Activated naive CD4-positive, alpha-beta T cell treated with anti-CD3 and anti-CD28 coated beads for 36 hours (primary cell): ENCODE data around the gene SYT1. TPM values are rescaled to one million over a fixed set of nuclear protein-coding genes. Genes with fewer than 3 reads are reported as not detected.

ENCODE experiments used
- CTCF ChIA-PET: fragments of 350-600 bp; sonication (Branson Sonifier 250); formaldehyde crosslinking; loops from one replicate; lab custom pipeline; 2021; ENCODE audit warnings: antibody characterized with exemption; lab: Charles Lee
- DNase-seq: peaks from one replicate; pipeline ENCODE4 v3.0.0-alpha.2; 2020
- H3K27ac Mint-ChIP-seq: one replicate; pipeline ENCODE4 v1.8.0; 2021; ENCODE audit warnings: mild to moderate bottlenecking, mixed read lengths
- H3K27me3 Mint-ChIP-seq: one replicate; pipeline ENCODE4 v1.8.0; 2021; ENCODE audit warnings: low read depth, mixed read lengths
- H3K36me3 Mint-ChIP-seq: one replicate; pipeline ENCODE4 v1.8.0; 2021; ENCODE audit warnings: low read depth, mixed read lengths
- H3K4me1 Mint-ChIP-seq: one replicate; pipeline ENCODE4 v1.8.0; 2021; ENCODE audit warnings: low read depth, mixed read lengths
- H3K4me3 Mint-ChIP-seq: one replicate; pipeline ENCODE4 v1.8.0; 2021; ENCODE audit warnings: mild to moderate bottlenecking, moderate library complexity, mixed read lengths
- H3K9me3 Mint-ChIP-seq: one replicate; pipeline ENCODE4 v1.8.0; 2021; ENCODE audit warnings: mixed read lengths
- intact Hi-C: fragments of 100-400 bp; cut with micrococcal nuclease; formaldehyde crosslinking; loops from one replicate; pipeline ENCODE4 v1.15.1; 2023
- total RNA-seq, 2 experiments: library from RNA; stranded (reverse); gene quantifications; one replicate each; pipeline ENCODE4 v1.2.3, GENCODE V29; 2021

Gene SYT1
- total RNA-seq, 2 experiments from 2014 or later = not detected

GRCh38 chr12:79442396-79442795 is 577.8 kb downstream of the SYT1 start:
- CTCF ChIA-PET = no interaction called here
- H3K4me3 Mint-ChIP-seq = no peak overlapping the region
- no peaks in the 10 kb centered on the region for H3K27me3 Mint-ChIP-seq
- H3K36me3 Mint-ChIP-seq = no peaks in the 10 kb centered on the region
- intact Hi-C loops = no loop called here
- no peak overlapping the region for H3K27ac Mint-ChIP-seq
- no peaks in the 10 kb centered on the region for H3K4me1 Mint-ChIP-seq
- DNase-seq = no peak
- H3K9me3 Mint-ChIP-seq = no peaks in the 10 kb centered on the region

GRCh38 chr12:79444089-79444488 is 579.5 kb downstream of the SYT1 start:
- no peak for DNase-seq
- H3K27ac Mint-ChIP-seq = no peak overlapping the region
- no peaks in the 10 kb centered on the region for H3K36me3 Mint-ChIP-seq
- no peak overlapping the region for H3K4me3 Mint-ChIP-seq
- CTCF ChIA-PET = no interaction called here
- H3K4me1 Mint-ChIP-seq = no peaks in the 10 kb centered on the region
- H3K27me3 Mint-ChIP-seq = no peaks in the 10 kb centered on the region
- intact Hi-C loops = no loop called here
- no peaks in the 10 kb centered on the region for H3K9me3 Mint-ChIP-seq

- DNase-seq = no peak
- Mint-ChIP-seq H3K27me3 (no peaks in the 10 kb centered on the region), H3K27ac (no peak overlapping the region), H3K9me3 (no peaks in the 10 kb centered on the region), H3K36me3 (no peaks in the 10 kb centered on the region), H3K4me3 (no peak overlapping the region), H3K4me1 (no peaks in the 10 kb centered on the region)
- intact Hi-C loops = no loop called here
- CTCF ChIA-PET = no interaction called here
Measured at GRCh38 chr12:79448816-79449215, 584.2 kb downstream of the SYT1 start.

- Mint-ChIP-seq H3K4me3 (no peak overlapping the region), H3K27ac (no peak overlapping the region), H3K4me1 (no peaks in the 10 kb centered on the region), H3K36me3 (no peaks in the 10 kb centered on the region), H3K27me3 (no peaks in the 10 kb centered on the region), H3K9me3 (no peaks in the 10 kb centered on the region)
- no peak for DNase-seq
- intact Hi-C loops = no loop called here
- CTCF ChIA-PET = no interaction called here
Measured at GRCh38 chr12:79451365-79451764, 586.8 kb downstream of the SYT1 start.

- H3K4me3 Mint-ChIP-seq = no peak overlapping the region
- no peaks in the 10 kb centered on the region for H3K27me3 Mint-ChIP-seq
- no peaks in the 10 kb centered on the region for H3K36me3 Mint-ChIP-seq
- CTCF ChIA-PET = no interaction called here
- H3K27ac Mint-ChIP-seq = no peak overlapping the region
- DNase-seq = no peak
- no peaks in the 10 kb centered on the region for H3K4me1 Mint-ChIP-seq
- no peaks in the 10 kb centered on the region for H3K9me3 Mint-ChIP-seq
- intact Hi-C loops = no loop called here
Measured at GRCh38 chr12:79451978-79452377, 587.4 kb downstream of the SYT1 start.

GRCh38 chr12:79452906-79453305 is 588.3 kb downstream of the SYT1 start:
- Mint-ChIP-seq H3K4me3 (no peak overlapping the region), H3K36me3 (no peaks in the 10 kb centered on the region), H3K27ac (no peak overlapping the region), H3K9me3 (no peaks in the 10 kb centered on the region), H3K27me3 (no peaks in the 10 kb centered on the region), H3K4me1 (no peaks in the 10 kb centered on the region)
- DNase-seq = no peak
- intact Hi-C loops = no loop called here
- CTCF ChIA-PET = no interaction called here

GRCh38 chr12:79453820-79454219 is 589.2 kb downstream of the SYT1 start:
- Mint-ChIP-seq H3K4me3 (no peak overlapping the region), H3K36me3 (no peaks in the 10 kb centered on the region), H3K9me3 (no peaks in the 10 kb centered on the region), H3K27ac (no peak overlapping the region), H3K27me3 (no peaks in the 10 kb centered on the region), H3K4me1 (no peaks in the 10 kb centered on the region)
- CTCF ChIA-PET = no interaction called here
- no peak for DNase-seq
- intact Hi-C loops = no loop called here

- intact Hi-C loops = no loop called here
- no peak for DNase-seq
- H3K36me3 Mint-ChIP-seq = no peaks in the 10 kb centered on the region
- H3K4me3 Mint-ChIP-seq = no peak overlapping the region
- H3K27ac Mint-ChIP-seq = no peak overlapping the region
- no peaks in the 10 kb centered on the region for H3K9me3 Mint-ChIP-seq
- H3K4me1 Mint-ChIP-seq = no peaks in the 10 kb centered on the region
- CTCF ChIA-PET = no interaction called here
- H3K27me3 Mint-ChIP-seq = no peaks in the 10 kb centered on the region
Measured at GRCh38 chr12:79454338-79454843, 589.8 kb downstream of the SYT1 start.

- Mint-ChIP-seq H3K36me3 (no peaks in the 10 kb centered on the region), H3K9me3 (peaks cover 2% of the 10 kb centered on the region), H3K27ac (no peak overlapping the region), H3K4me3 (no peak overlapping the region), H3K27me3 (no peaks in the 10 kb centered on the region), H3K4me1 (no peaks in the 10 kb centered on the region)
- CTCF ChIA-PET = no interaction called here
- intact Hi-C loops = no loop called here
- no peak for DNase-seq
Measured at GRCh38 chr12:79455286-79455685, 590.7 kb downstream of the SYT1 start.

- Mint-ChIP-seq H3K27ac (no peak overlapping the region), H3K4me3 (no peak overlapping the region), H3K27me3 (no peaks in the 10 kb centered on the region), H3K36me3 (no peaks in the 10 kb centered on the region), H3K9me3 (no peaks in the 10 kb centered on the region), H3K4me1 (no peaks in the 10 kb centered on the region)
- no peak for DNase-seq
- CTCF ChIA-PET = no interaction called here
- intact Hi-C loops = no loop called here
Measured at GRCh38 chr12:79482323-79482722, 617.7 kb downstream of the SYT1 start.

GRCh38 chr12:79482921-79483320 is 618.3 kb downstream of the SYT1 start:
- DNase-seq = no peak
- intact Hi-C loops = no loop called here
- H3K9me3 Mint-ChIP-seq = no peaks in the 10 kb centered on the region
- CTCF ChIA-PET = no interaction called here
- H3K27me3 Mint-ChIP-seq = no peaks in the 10 kb centered on the region
- no peak overlapping the region for H3K4me3 Mint-ChIP-seq
- H3K27ac Mint-ChIP-seq = no peak overlapping the region
- H3K36me3 Mint-ChIP-seq = no peaks in the 10 kb centered on the region
- H3K4me1 Mint-ChIP-seq = no peaks in the 10 kb centered on the region

GRCh38 chr12:79486154-79486553 is 621.6 kb downstream of the SYT1 start:
- H3K4me1 Mint-ChIP-seq = no peaks in the 10 kb centered on the region
- no peaks in the 10 kb centered on the region for H3K27me3 Mint-ChIP-seq
- CTCF ChIA-PET = interaction anchor here (0.7 kb wide), 1 partner anchor 89 kb away, joined by 5 read pairs; no protein-coding TSS in a partner anchor
- H3K36me3 Mint-ChIP-seq = no peaks in the 10 kb centered on the region
- intact Hi-C loops = no loop called here
- DNase-seq = no peak
- H3K27ac Mint-ChIP-seq = no peak overlapping the region
- no peaks in the 10 kb centered on the region for H3K9me3 Mint-ChIP-seq
- H3K4me3 Mint-ChIP-seq = no peak overlapping the region

GRCh38 chr12:79487386-79488110 is 623.0 kb downstream of the SYT1 start:
- intact Hi-C loops = no loop called here

More at GRCh38 chr12:79487386-79488110, 623.0 kb downstream of the SYT1 start:
- Mint-ChIP-seq H3K4me1 (no peaks in the 10 kb centered on the region), H3K4me3 (no peak overlapping the region), H3K27me3 (no peaks in the 10 kb centered on the region), H3K9me3 (no peaks in the 10 kb centered on the region), H3K27ac (no peak overlapping the region), H3K36me3 (no peaks in the 10 kb centered on the region)
- CTCF ChIA-PET = no interaction called here
- no peak for DNase-seq
